Activated naive CD8-positive, alpha-beta T cell treated with anti-CD3 and anti-CD28 coated beads, Interleukin-2, amount 50 U/mL, for 24 hours (primary cell): ENCODE data around the gene CCDC122.
"Not testable (repeated sequence)": the region's sequence is repeated elsewhere in the genome, so short reads cannot be mapped to it uniquely, and the experiment has no call there.

Experiments
- ATAC-seq: fragments of 150-1000 bp; cut with Tn5 transposase; one replicate; pipeline ENCODE4 v1.10.0; 2021
- DNase-seq: peaks from one replicate; pipeline ENCODE4 v3.0.0; 2021
- H3K27ac Mint-ChIP-seq: one replicate; pipeline ENCODE4 v1.8.0; 2021; ENCODE audit warnings: mild to moderate bottlenecking, mixed read lengths
- H3K27me3 Mint-ChIP-seq: one replicate; pipeline ENCODE4 v1.8.0; 2021; ENCODE audit warnings: mixed read lengths
- H3K36me3 Mint-ChIP-seq: one replicate; pipeline ENCODE4 v1.8.0; 2021; ENCODE audit warnings: low read depth, mixed read lengths
- H3K4me1 Mint-ChIP-seq: one replicate; pipeline ENCODE4 v1.8.0; 2021; ENCODE audit warnings: mixed read lengths
- H3K4me3 Mint-ChIP-seq: one replicate; pipeline ENCODE4 v1.8.0; 2021; ENCODE audit warnings: mild to moderate bottlenecking, moderate library complexity, mixed read lengths
- H3K9me3 Mint-ChIP-seq: one replicate; pipeline ENCODE4 v1.8.0; 2021; ENCODE audit warnings: mixed read lengths

CCDC122 gene

GRCh38 chr13:43850873-43851272 lies 28.7 kb downstream of the CCDC122 start:
- H3K27ac Mint-ChIP-seq: no peak overlapping the region
- peaks cover 56% of the 10 kb centered on the region for H3K9me3 Mint-ChIP-seq
- no peak overlapping the region for H3K4me3 Mint-ChIP-seq
- no peak for ATAC-seq
- no peak for DNase-seq
- no peaks in the 10 kb centered on the region for H3K27me3 Mint-ChIP-seq
- H3K36me3 Mint-ChIP-seq: peaks cover 48% of the 10 kb centered on the region
- H3K4me1 Mint-ChIP-seq: no peaks in the 10 kb centered on the region

DNA sequence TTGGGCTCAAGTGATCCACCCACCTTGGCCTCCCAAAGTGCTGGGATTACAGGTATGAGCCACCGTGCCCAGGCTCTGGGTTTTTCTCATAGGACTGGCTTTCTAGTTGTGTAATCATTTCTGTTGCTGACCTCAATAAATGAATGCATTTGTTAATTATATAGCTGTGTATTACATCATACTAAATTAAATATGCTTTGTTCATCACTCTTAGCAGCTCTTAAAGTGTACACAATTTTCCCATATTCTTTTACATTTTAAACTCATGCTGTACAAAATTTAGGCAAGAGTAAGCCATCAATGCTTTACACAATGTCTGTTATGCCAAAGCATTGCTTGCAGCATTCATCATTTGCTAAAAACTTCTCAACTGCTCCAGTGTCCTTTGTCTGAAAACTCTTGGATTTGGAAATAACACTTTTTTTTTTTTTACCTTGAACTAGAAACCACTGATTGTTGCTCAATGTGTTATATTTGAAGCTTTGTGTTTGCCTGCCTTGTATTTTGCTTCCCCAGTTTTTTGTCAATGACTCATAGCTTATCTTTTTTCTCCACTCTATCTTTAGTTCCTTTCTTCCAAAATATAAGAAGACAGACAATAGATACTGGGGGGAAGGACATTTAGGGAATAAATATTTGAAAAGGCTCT lies 31.4 kb downstream of the CCDC122 start:
- H3K4me3 Mint-ChIP-seq: no peak overlapping the region
- no peak for ATAC-seq
- H3K27me3 Mint-ChIP-seq: no peaks in the 10 kb centered on the region
- H3K27ac Mint-ChIP-seq: no peak overlapping the region
- H3K4me1 Mint-ChIP-seq: no peaks in the 10 kb centered on the region
- H3K36me3 Mint-ChIP-seq: peaks cover 34% of the 10 kb centered on the region
- H3K9me3 Mint-ChIP-seq: peaks cover 33% of the 10 kb centered on the region
- no peak for DNase-seq

GRCh38 chr13:43846496-43847158 lies 32.9 kb downstream of the CCDC122 start:
- Mint-ChIP-seq H3K4me3 (no peak overlapping the region), H3K9me3 (peaks cover 18% of the 10 kb centered on the region), H3K27ac (no peak overlapping the region), H3K36me3 (peaks cover 21% of the 10 kb centered on the region), H3K4me1 (no peaks in the 10 kb centered on the region), H3K27me3 (no peaks in the 10 kb centered on the region)
- DNase-seq (no peak), ATAC-seq (no peak)

DNA sequence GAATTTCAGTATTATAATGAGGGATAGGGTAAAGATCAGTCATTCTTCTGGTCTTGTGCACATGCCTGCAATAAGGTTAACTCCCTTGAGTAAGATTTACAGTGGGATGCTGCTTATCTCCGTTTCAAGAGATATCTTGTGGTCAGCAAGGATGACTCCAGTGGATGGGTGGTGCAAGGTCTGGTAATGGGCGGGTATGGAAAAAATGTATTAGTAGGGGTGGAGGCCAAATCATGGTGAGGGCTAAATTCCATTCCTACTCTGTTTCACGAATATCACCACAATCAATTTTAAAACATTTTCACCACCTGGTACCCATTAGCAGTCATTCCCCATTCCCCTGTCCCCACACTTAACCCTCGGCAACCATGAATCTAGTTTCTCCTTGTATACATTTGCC lies 40.6 kb downstream of the CCDC122 start:
- Mint-ChIP-seq H3K4me3 (no peak overlapping the region), H3K27me3 (no peaks in the 10 kb centered on the region), H3K36me3 (no peaks in the 10 kb centered on the region), H3K4me1 (no peaks in the 10 kb centered on the region), H3K9me3 (peaks cover 6% of the 10 kb centered on the region), H3K27ac (no peak overlapping the region)
- DNase-seq (no peak), ATAC-seq (no peak)

DNA sequence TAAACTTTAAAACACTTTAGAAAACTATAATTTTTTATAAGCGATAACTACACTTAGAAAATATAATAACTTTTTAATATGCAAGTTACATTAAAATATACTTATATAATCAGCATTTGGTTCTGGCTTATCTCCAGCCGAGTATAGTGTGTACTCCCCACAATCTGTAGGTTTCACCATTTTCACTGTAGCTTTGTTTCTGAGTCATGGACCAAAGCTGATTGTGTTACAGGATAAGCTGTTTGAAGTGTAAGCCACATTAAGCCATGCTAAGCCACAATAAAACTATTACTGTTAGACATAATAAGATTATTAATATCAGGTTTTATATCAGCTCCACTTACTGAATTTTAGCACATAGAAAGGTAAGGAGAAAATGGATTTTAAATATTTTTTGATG lies 43.8 kb downstream of the CCDC122 start:
- H3K4me3 Mint-ChIP-seq: no peak overlapping the region
- DNase-seq (no peak), ATAC-seq (no peak)
- H3K4me1 Mint-ChIP-seq: no peaks in the 10 kb centered on the region
- H3K36me3 Mint-ChIP-seq: no peaks in the 10 kb centered on the region
- no peak overlapping the region for H3K27ac Mint-ChIP-seq
- peaks cover 2% of the 10 kb centered on the region for H3K27me3 Mint-ChIP-seq
- H3K9me3 Mint-ChIP-seq: no peaks in the 10 kb centered on the region

- no peak for ATAC-seq
- no peaks in the 10 kb centered on the region for H3K36me3 Mint-ChIP-seq
- no peaks in the 10 kb centered on the region for H3K9me3 Mint-ChIP-seq
- H3K27me3 Mint-ChIP-seq: peaks cover 3% of the 10 kb centered on the region
- no peak overlapping the region for H3K27ac Mint-ChIP-seq
- H3K4me3 Mint-ChIP-seq: no peak overlapping the region
- DNase-seq: no peak
- no peaks in the 10 kb centered on the region for H3K4me1 Mint-ChIP-seq
These were observed 48.5 kb downstream of the CCDC122 start for GRCh38 chr13:43831088-43831487.

- no peak overlapping the region for H3K4me3 Mint-ChIP-seq
- ATAC-seq (no peak), DNase-seq (no peak)
- H3K27ac Mint-ChIP-seq: no peak overlapping the region
- no peaks in the 10 kb centered on the region for H3K36me3 Mint-ChIP-seq
- no peaks in the 10 kb centered on the region for H3K4me1 Mint-ChIP-seq
- no peaks in the 10 kb centered on the region for H3K9me3 Mint-ChIP-seq
- peaks cover 5% of the 10 kb centered on the region for H3K27me3 Mint-ChIP-seq
These were observed 49.1 kb downstream of the CCDC122 start for GRCh38 chr13:43830497-43830881.

DNA sequence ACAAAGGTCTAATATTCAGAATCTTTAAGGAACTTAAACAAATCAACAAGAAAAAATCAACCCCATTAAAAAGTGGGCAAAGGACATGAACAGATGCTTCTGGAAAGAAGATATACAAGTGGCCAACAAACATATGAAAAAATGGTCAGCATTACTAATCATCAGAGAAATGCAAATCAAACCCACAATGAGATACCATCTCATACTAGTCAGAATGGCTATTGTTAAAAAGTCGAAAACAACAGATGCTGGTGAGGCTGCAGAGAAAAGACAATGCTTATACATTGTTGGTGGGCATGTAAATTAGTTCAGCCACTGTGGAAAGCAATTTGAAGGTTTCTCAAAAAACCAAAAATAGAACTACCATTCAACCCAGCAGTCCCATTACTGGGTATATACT lies 54.9 kb downstream of the CCDC122 start:
- H3K27me3 Mint-ChIP-seq, H3K36me3 Mint-ChIP-seq, DNase-seq, H3K4me3 Mint-ChIP-seq, ATAC-seq, H3K4me1 Mint-ChIP-seq, H3K9me3 Mint-ChIP-seq, H3K27ac Mint-ChIP-seq: not testable (repeated sequence)

DNA sequence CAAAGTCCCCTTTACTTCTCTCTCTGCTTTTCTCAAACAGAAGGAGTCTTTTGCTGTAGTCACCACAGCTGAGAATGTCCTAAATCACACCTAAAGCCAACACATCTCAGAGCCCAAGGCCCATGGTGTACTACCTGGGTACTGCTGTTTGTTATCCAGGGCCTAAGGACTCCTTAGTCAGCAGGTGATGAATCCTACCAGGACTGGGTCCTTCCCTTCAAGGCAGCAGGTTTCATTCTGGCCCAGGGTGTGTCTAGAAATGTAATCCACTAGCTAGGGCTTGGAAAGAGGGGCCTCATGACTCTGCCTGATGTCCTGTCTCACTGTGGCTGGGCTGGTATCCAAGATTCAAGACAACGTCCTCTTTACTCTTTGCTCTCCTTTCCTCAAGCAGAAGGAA lies 56.6 kb downstream of the CCDC122 start:
- ATAC-seq: no peak
- Mint-ChIP-seq H3K27ac (no peak overlapping the region), H3K4me1 (no peaks in the 10 kb centered on the region), H3K4me3 (no peak overlapping the region), H3K27me3 (peaks cover 10% of the 10 kb centered on the region), H3K9me3 (peaks cover 4% of the 10 kb centered on the region), H3K36me3 (no peaks in the 10 kb centered on the region)
- DNase-seq: no peak

GRCh38 chr13:43816401-43816889 lies 63.1 kb downstream of the CCDC122 start:
- Mint-ChIP-seq H3K4me1 (no peaks in the 10 kb centered on the region), H3K27me3 (peaks cover 17% of the 10 kb centered on the region)

DNA sequence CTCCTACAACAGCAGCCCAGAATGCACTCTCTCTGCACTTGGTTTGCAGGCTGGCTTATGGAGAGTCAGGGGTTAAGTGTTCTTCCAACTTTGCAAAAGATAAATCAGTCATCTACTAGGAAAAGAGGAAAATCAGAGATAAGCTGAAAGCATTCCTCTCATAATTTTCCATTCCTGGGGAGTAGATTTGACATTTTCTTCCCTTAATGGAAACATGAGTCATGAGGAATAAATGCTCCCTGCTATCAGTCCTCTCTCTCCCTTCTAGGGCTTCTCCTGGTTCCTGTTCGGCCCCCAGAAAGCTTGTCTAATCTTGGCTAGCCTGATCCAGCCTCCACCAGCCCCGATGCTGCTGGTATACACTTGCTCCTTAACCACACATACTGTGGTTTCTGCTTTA lies 64.3 kb downstream of the CCDC122 start:
- Mint-ChIP-seq H3K36me3 (no peaks in the 10 kb centered on the region), H3K27me3 (peaks cover 18% of the 10 kb centered on the region), H3K4me3 (no peak overlapping the region), H3K9me3 (peaks cover 4% of the 10 kb centered on the region), H3K4me1 (no peaks in the 10 kb centered on the region), H3K27ac (no peak overlapping the region)
- ATAC-seq (no peak), DNase-seq (no peak)

More at GRCh38 chr13:43816401-43816889, 63.1 kb downstream of the CCDC122 start:
- Mint-ChIP-seq H3K27ac (no peak overlapping the region), H3K4me3 (no peak overlapping the region), H3K9me3 (peaks cover 4% of the 10 kb centered on the region), H3K36me3 (no peaks in the 10 kb centered on the region)
- no peak for DNase-seq
- ATAC-seq: no peak

- Mint-ChIP-seq H3K9me3 (no peaks in the 10 kb centered on the region), H3K27me3 (peaks cover 9% of the 10 kb centered on the region), H3K36me3 (no peaks in the 10 kb centered on the region), H3K4me3 (no peak overlapping the region), H3K27ac (no peak overlapping the region), H3K4me1 (peaks cover 4% of the 10 kb centered on the region)
- ATAC-seq (no peak), DNase-seq (no peak)
These were observed 70.9 kb downstream of the CCDC122 start for GRCh38 chr13:43808676-43809075.

DNA sequence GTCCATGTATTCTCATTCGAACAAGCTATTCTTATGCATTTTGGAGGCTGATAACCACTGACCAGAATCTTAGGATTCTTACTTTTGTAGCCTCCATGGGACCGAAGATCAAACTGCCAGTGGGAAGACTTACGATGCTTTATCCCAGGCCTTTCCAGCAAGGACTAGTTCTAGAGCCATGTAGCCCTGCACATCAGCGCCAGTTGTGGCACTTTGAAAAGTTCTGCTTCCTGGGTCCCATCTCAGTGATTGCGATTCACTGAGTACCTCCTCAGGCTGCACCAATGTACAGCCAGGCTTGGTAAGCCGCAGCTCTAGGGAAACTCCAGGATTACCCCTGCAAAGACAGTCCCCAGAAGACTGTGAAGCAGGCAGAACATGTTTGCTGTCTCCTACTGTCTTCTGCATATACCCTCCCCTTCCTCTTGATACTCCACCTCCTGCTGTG lies 73.8 kb downstream of the CCDC122 start:
- DNase-seq: no peak
- H3K9me3 Mint-ChIP-seq: no peaks in the 10 kb centered on the region

DNA sequence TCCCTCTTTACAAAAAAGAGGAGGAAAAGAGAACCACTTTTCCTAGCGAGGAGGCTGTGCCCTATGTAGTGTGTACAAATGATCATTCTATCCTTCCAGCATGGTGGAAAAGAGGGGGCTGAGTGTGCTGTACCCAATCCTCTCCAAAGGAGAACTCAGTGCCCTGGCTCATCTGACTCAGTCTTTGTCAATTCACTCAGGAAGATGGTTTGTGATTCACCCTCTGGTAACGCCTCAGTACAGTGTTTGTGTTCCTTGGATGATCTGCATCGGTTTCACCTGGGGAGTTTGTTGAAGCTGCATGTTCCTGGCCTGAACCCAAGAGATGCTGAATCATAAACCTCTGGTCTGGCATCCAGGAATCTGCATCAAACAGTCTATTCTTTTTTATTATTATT lies 74.5 kb downstream of the CCDC122 start:
- ATAC-seq (peak; percentile 87), DNase-seq (peak; percentile 3)
- Mint-ChIP-seq H3K36me3 (no peaks in the 10 kb centered on the region), H3K27ac (no peak overlapping the region), H3K27me3 (peaks cover 8% of the 10 kb centered on the region), H3K4me3 (no peak overlapping the region), H3K4me1 (peaks cover 4% of the 10 kb centered on the region), H3K9me3 (no peaks in the 10 kb centered on the region)

More for the DNA sequence above, 73.8 kb downstream of the CCDC122 start:
- H3K4me3 Mint-ChIP-seq: no peak overlapping the region
- H3K27ac Mint-ChIP-seq: no peak overlapping the region
- no peak for ATAC-seq
- H3K27me3 Mint-ChIP-seq: peaks cover 9% of the 10 kb centered on the region
- H3K36me3 Mint-ChIP-seq: no peaks in the 10 kb centered on the region
- peaks cover 4% of the 10 kb centered on the region for H3K4me1 Mint-ChIP-seq

GRCh38 chr13:43804461-43805070 lies 75.0 kb downstream of the CCDC122 start:
- DNase-seq: peak; percentile 4
- Mint-ChIP-seq H3K9me3 (no peaks in the 10 kb centered on the region), H3K27me3 (peaks cover 8% of the 10 kb centered on the region), H3K36me3 (no peaks in the 10 kb centered on the region), H3K4me1 (peaks cover 4% of the 10 kb centered on the region), H3K27ac (no peak overlapping the region), H3K4me3 (no peak overlapping the region)
- no peak for ATAC-seq
